ENCODE data around the gene MICAL1. TPM values are rescaled to one million over a fixed set of nuclear protein-coding genes. Genes with fewer than 3 reads are reported as not detected.

Gene MICAL1
- total and polyA plus RNA-seq, 2 donors from 2014 or later: 13.7 to 38.7 TPM

DNA sequence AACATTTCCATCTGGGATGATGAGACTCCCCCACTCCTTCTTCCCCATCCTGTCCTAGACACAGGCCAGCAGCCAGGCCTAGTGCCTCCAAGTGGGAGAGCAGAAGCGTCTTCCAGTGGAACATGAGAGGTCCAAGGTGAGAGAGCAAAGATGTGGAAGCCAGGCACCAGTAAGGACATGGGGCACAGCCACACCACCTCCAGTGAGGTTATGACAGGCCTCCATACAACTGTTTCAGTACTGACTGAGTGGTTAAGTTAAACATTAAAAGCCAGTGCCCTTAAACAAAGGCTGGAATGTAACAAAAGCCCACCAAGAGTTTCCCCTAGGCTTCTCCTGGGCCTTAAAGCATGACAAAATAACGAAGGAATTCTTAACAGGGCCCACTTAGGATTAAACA lies 22.2 kb upstream of the MICAL1 start:
- DNase-seq: peak in 3 of 5 donors; percentile 28 to 73 (median 73)
- no peaks in the 10 kb centered on the region for H3K9me3 ChIP-seq (ENCODE audit: control insufficient read depth in 2 of 3, insufficient read depth in 1 of 3, low read length in 3 of 3)
- peaks cover 0 to 31% (median 15%) of the 10 kb centered on the region in 3 donors for H3K4me1 ChIP-seq (ENCODE audit: control insufficient read depth in 2 of 3, insufficient read depth in 2 of 3, low read depth in 1 of 3, low read length in 3 of 3)
- peak overlapping the region in 1 of 3 donors; percentile 29 for H3K9ac ChIP-seq (ENCODE audit: low read length in 3 of 3)
- H3K27ac ChIP-seq (ENCODE audit: low read depth in 2 of 2, low read length in 2 of 2): peak overlapping the region; percentile 1 to 25
- intact Hi-C loops (cut with DNase I): no loop called here
- no peaks in the 10 kb centered on the region for H3K27me3 ChIP-seq (ENCODE audit: control insufficient read depth, insufficient read depth, low read length)
- no peak for FAIRE-seq
- H3K4me3 ChIP-seq (ENCODE audit: low read length in 3 of 3): peak overlapping the region in 1 of 3 donors; percentile 24
- peaks cover 2 to 15% (median 11%) of the 10 kb centered on the region in 3 donors for H3K36me3 ChIP-seq (ENCODE audit: control insufficient read depth in 2 of 3, insufficient read depth in 3 of 3, low read length in 3 of 3)
- TF ChIP-seq CTCF (IDR thresholded peaks at IDR 0.05; ENCODE audit: borderline replicate concordance, extremely low read depth, insufficient read depth): no peak

- peaks cover 0 to 31% (median 15%) of the 10 kb centered on the region in 3 donors for H3K4me1 ChIP-seq (ENCODE audit: control insufficient read depth in 2 of 3, insufficient read depth in 2 of 3, low read depth in 1 of 3, low read length in 3 of 3)
- peaks cover 2 to 18% (median 12%) of the 10 kb centered on the region in 3 donors for H3K36me3 ChIP-seq (ENCODE audit: control insufficient read depth in 2 of 3, insufficient read depth in 3 of 3, low read length in 3 of 3)
- no peak for TF ChIP-seq CTCF (IDR thresholded peaks at IDR 0.05; ENCODE audit: borderline replicate concordance, extremely low read depth, insufficient read depth)
- no peaks in the 10 kb centered on the region for H3K27me3 ChIP-seq (ENCODE audit: control insufficient read depth, insufficient read depth, low read length)
- no peaks in the 10 kb centered on the region for H3K9me3 ChIP-seq (ENCODE audit: control insufficient read depth in 2 of 3, insufficient read depth in 1 of 3, low read length in 3 of 3)
- DNase-seq: no peak
- FAIRE-seq: no peak
- intact Hi-C loops (cut with DNase I): no loop called here
- no peak overlapping the region for H3K9ac ChIP-seq (ENCODE audit: low read length in 3 of 3)
- peak overlapping the region in 1 of 2 donors; percentile 1 for H3K27ac ChIP-seq (ENCODE audit: low read depth in 2 of 2, low read length in 2 of 2)
- H3K4me3 ChIP-seq (ENCODE audit: low read length in 3 of 3): no peak overlapping the region
Observed at GRCh38 chr6:109477184-109477583, 21.6 kb upstream of the MICAL1 start.

DNA sequence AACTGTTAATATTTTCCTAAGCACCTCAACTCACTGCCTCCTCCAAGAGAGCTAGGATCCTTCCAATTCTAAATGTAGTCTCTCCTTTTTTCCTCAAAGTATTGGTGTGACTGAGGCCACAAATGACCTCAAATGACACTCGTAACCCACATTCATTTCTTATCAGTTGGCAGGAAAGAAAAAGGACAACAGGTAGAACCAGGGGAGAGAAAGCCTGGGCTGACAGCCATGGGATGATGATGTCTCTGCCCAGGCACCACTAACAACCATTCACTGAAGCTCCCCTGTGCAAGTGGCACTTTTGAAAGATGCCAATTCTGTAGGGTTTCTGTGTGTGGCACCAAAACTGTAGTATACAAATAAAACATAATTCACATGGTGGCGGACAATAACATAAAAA lies 20.1 kb upstream of the MICAL1 start:
- Histone ChIP-seq H3K27me3 (ENCODE audit: control insufficient read depth, insufficient read depth, low read length) (no peaks in the 10 kb centered on the region), H3K9ac (ENCODE audit: low read length in 3 of 3) (no peak overlapping the region), H3K9me3 (ENCODE audit: control insufficient read depth in 2 of 3, insufficient read depth in 1 of 3, low read length in 3 of 3) (no peaks in the 10 kb centered on the region), H3K4me3 (ENCODE audit: low read length in 3 of 3) (no peak overlapping the region), H3K36me3 (ENCODE audit: control insufficient read depth in 2 of 3, insufficient read depth in 3 of 3, low read length in 3 of 3) (peaks cover 2 to 31% (median 28%) of the 10 kb centered on the region in 3 donors), H3K27ac (ENCODE audit: low read depth in 2 of 2, low read length in 2 of 2) (no peak overlapping the region), H3K4me1 (ENCODE audit: control insufficient read depth in 2 of 3, insufficient read depth in 2 of 3, low read depth in 1 of 3, low read length in 3 of 3) (peaks cover 0 to 17% (median 11%) of the 10 kb centered on the region in 3 donors)
- FAIRE-seq: no peak
- no peak for DNase-seq
- intact Hi-C loops (cut with DNase I): no loop called here
- no peak for TF ChIP-seq CTCF (IDR thresholded peaks at IDR 0.05; ENCODE audit: borderline replicate concordance, extremely low read depth, insufficient read depth)

DNA sequence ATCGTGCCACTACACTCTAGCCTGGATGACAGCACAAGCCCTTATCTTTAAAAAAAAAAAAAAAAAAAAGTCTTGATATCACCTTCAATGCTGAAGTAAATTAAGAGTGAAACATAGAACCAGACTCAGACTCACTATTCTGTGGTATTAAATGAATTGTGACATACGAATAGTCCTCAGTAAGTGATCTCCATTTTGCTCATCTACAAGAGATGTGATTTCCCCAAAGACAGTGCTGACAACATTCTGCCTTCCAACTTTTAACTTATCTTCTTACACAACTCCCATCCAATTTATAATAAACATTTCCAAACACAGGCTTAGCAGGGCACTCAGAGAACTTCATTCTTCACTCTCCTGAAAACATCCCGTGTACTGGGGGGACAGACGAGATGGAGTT lies 19.4 kb upstream of the MICAL1 start:
- no peaks in the 10 kb centered on the region for H3K9me3 ChIP-seq (ENCODE audit: control insufficient read depth in 2 of 3, insufficient read depth in 1 of 3, low read length in 3 of 3)
- FAIRE-seq (no peak), DNase-seq (no peak)
- no peak overlapping the region for H3K4me3 ChIP-seq (ENCODE audit: low read length in 3 of 3)
- peaks cover 0 to 14% (median 7%) of the 10 kb centered on the region in 3 donors for H3K4me1 ChIP-seq (ENCODE audit: control insufficient read depth in 2 of 3, insufficient read depth in 2 of 3, low read depth in 1 of 3, low read length in 3 of 3)
- no peak for TF ChIP-seq CTCF (IDR thresholded peaks at IDR 0.05; ENCODE audit: borderline replicate concordance, extremely low read depth, insufficient read depth)
- intact Hi-C loops (cut with DNase I): no loop called here
- peaks cover 4 to 33% (median 31%) of the 10 kb centered on the region in 3 donors for H3K36me3 ChIP-seq (ENCODE audit: control insufficient read depth in 2 of 3, insufficient read depth in 3 of 3, low read length in 3 of 3)
- no peak overlapping the region for H3K27ac ChIP-seq (ENCODE audit: low read depth in 2 of 2, low read length in 2 of 2)
- H3K27me3 ChIP-seq (ENCODE audit: control insufficient read depth, insufficient read depth, low read length): no peaks in the 10 kb centered on the region
- no peak overlapping the region for H3K9ac ChIP-seq (ENCODE audit: low read length in 3 of 3)
